H1 (cell line): ENCODE data around the gene CELF5. TPM values are rescaled to one million over a fixed set of nuclear protein-coding genes. Genes with fewer than 3 reads are reported as not detected.

Experiments used
- CEBPB ChIP-seq: IDR thresholded peaks from 2 replicates; pipeline ENCODE4 v1.6.1; 2012; ENCODE audit warnings: low read depth, low read length
- CREB1 ChIP-seq: IDR thresholded peaks from 2 replicates; pipeline ENCODE4 v1.6.1; 2012; ENCODE audit warnings: inconsistent platforms
- CTBP2 ChIP-seq: IDR thresholded peaks from 2 replicates; pipeline ENCODE4 v1.7.0; 2011; ENCODE audit warnings: borderline replicate concordance, mild to moderate bottlenecking, moderate library complexity, mixed read lengths, low read length; ENCODE audit not compliant: insufficient read depth, insufficient read length
- EP300 ChIP-seq, 2 experiments: IDR thresholded peaks; 1 replicate in 1 of 2; 2 replicates in 1 of 2; pipeline ENCODE4 v1.6.1; 2011 to 2012; ENCODE audit warnings: low read depth in 2 of 2, low read length in 2 of 2, mild to moderate bottlenecking in 2 of 2, borderline replicate concordance in 1 of 2, inconsistent platforms in 1 of 2, moderate library complexity in 1 of 2
- RAD21 ChIP-seq, 2 experiments: IDR thresholded peaks in 1 of 2; conservative IDR thresholded peaks in 1 of 2; 2 replicates each; pipeline ENCODE4 v1.6.1; 2011; ENCODE audit warnings: low read depth in 2 of 2, low read length in 2 of 2, improper control_type of control experiment in 1 of 2, inconsistent platforms in 1 of 2, mild to moderate bottlenecking in 1 of 2, moderate library complexity in 1 of 2
- polyA plus RNA-seq, 7 experiments: library from polyadenylated mRNA; depleted of rRNA in 3 of 7; stranded (reverse) in 5 of 7; unstranded in 2 of 7; fragments of >200 nt in 5 of 7; fragments of 200-250 nt in 2 of 7; gene quantifications; 1 replicate in 5 of 7; 2 replicates in 1 of 7; 4 replicates in 1 of 7; pipeline versions ENCODE4 v1.2.1 to v1.2.3, GENCODE V29; 2011 to 2013; ENCODE audit warnings: missing spikeins in 2 of 7, mixed read lengths in 2 of 7
- total RNA-seq: library from RNA; stranded (reverse); fragmentation: NEBNext Ultra II Directional; extraction: Animal tissue kit (Norgen Biotek cat#: 25700); gene quantifications from 2 replicates; pipeline ENCODE4 v1.2.1, GENCODE V29; 2021

The CELF5 gene
- total and polyA plus RNA-seq, 2 of the 8 experiments (the other 6 are each of a cell fraction or from before 2014, with no cell fraction given) = 9.8 to 15.0 TPM

DNA sequence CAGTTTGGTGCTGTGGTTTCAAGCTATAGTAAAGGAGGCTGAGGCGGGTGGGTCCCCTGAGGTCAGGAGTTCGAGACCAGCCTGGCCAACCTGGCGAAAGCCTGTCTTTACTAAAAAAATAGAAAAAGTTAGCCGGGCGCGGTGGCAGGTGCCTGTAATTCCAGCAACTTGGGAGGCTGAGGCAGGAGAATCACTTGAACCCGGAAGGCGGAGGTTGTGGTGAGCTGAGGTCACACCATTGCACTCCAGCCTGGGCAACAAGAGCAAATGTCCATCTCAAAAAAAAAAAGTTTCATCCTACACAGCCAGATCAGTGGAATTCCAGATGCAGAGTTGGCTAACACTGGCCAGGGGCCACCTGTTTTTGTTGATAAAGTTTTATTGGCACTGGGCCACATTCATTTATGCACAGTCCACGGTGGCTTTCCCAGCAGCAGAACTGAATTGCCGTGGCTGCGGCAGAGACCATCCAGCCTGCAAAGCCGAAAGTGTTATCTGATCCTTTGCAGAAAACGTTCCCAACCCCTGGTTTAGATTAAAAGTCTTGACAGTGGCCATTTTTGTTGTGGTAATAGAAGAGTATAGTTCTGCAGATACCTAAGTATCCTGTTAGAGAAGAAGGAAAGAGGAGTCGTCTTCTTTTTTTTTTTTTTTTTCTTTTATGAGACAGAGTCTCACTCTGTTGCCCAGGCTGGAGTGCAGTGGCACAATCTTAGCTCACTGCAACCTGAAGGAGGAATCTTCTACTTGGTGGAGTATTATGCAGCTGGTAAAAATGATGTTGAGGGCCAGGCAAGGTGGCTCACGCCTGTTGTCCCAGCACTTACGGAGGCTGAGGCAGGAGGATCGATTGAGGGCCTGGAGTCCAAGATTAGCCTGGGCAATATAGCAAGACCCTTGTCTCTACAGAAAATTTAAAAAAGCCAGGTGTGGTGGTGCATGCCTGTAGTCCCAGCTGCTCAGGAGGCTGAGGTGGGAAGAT, 30.1 kb upstream of the CELF5 start (continued):
- TF ChIP-seq RAD21 (IDR thresholded peaks at IDR 0.05 in 1 of 2, conservative IDR thresholded peaks at IDR 0.05 in 1 of 2; ENCODE audit: low read depth in 2 of 2, low read length in 2 of 2) (no peak), EP300 (IDR thresholded peaks at IDR 0.05; ENCODE audit: borderline replicate concordance in 1 of 2, low read depth in 2 of 2, low read length in 2 of 2) (no peak), CEBPB (no peak), CREB1 (no peak), CTBP2 (no peak)
